Cardiac fibroblast (primary cell): ENCODE results near the gene RMRP.
A peak's percentile ranks its signal among the peaks of the same experiment; 100 is the strongest.

ENCODE experiments used
- DNase-seq, 2 donors: peaks; one replicate each; pipeline versions ENCODE4 v3.0.0 to v3.0.0-alpha.2; 2010; ENCODE audit warnings: low read depth in 2 of 2
- H3K4me3 ChIP-seq, 2 donors: replicated peaks in 1 of 2; 1 replicate in 1 of 2; 2 replicates in 1 of 2; pipeline ENCODE4 v1.5.1; 2011; ENCODE audit warnings: low read depth in 2 of 2, low read length in 2 of 2, mild to moderate bottlenecking in 2 of 2, moderate library complexity in 1 of 2
- TF ChIP-seq, protein P1 (sequence below): IDR thresholded peaks from one replicate; pipeline ENCODE4 v1.5.1; 2011; ENCODE audit warnings: low read depth, mild to moderate bottlenecking, low read length, inconsistent platforms

Gene RMRP

GRCh38 chr9:35700942-35701341 is 43.1 kb upstream of the RMRP start:
- DNase-seq, result no peak
- H3K4me3 ChIP-seq, result no peak overlapping the region
- TF ChIP-seq, protein P1, sequence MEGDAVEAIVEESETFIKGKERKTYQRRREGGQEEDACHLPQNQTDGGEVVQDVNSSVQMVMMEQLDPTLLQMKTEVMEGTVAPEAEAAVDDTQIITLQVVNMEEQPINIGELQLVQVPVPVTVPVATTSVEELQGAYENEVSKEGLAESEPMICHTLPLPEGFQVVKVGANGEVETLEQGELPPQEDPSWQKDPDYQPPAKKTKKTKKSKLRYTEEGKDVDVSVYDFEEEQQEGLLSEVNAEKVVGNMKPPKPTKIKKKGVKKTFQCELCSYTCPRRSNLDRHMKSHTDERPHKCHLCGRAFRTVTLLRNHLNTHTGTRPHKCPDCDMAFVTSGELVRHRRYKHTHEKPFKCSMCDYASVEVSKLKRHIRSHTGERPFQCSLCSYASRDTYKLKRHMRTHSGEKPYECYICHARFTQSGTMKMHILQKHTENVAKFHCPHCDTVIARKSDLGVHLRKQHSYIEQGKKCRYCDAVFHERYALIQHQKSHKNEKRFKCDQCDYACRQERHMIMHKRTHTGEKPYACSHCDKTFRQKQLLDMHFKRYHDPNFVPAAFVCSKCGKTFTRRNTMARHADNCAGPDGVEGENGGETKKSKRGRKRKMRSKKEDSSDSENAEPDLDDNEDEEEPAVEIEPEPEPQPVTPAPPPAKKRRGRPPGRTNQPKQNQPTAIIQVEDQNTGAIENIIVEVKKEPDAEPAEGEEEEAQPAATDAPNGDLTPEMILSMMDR, result no peak

GRCh38 chr9:35700031-35700430 is 42.2 kb upstream of the RMRP start:
- TF ChIP-seq, protein P1, result no peak
- no peak for DNase-seq
- H3K4me3 ChIP-seq, result no peak overlapping the region

DNA sequence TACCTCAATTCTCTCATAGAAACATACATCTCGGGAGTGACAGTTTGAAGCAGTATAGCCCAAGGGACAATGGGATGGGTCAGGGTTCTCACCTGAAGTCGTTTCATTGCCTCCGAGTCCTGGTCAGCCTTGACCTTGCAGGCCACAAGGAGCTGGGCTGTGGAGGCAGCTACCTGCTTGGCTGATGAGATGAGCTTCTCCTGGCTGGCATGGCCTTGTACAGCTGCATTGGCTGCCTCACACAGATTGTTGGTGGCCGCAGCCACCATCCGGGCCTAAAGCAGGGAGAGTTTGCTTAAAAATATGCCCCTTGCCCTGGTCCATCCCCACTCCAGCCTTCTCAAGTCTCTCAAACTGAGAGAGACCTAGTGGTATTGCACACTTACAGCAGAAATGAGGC is 40.4 kb upstream of the RMRP start:
- no peak overlapping the region for H3K4me3 ChIP-seq
- TF ChIP-seq, protein P1, result no peak
- no peak for DNase-seq

- no peak for DNase-seq
- no peak overlapping the region for H3K4me3 ChIP-seq
- TF ChIP-seq, protein P1, result no peak
Measured at GRCh38 chr9:35697486-35697885, 39.7 kb upstream of the RMRP start.

DNA sequence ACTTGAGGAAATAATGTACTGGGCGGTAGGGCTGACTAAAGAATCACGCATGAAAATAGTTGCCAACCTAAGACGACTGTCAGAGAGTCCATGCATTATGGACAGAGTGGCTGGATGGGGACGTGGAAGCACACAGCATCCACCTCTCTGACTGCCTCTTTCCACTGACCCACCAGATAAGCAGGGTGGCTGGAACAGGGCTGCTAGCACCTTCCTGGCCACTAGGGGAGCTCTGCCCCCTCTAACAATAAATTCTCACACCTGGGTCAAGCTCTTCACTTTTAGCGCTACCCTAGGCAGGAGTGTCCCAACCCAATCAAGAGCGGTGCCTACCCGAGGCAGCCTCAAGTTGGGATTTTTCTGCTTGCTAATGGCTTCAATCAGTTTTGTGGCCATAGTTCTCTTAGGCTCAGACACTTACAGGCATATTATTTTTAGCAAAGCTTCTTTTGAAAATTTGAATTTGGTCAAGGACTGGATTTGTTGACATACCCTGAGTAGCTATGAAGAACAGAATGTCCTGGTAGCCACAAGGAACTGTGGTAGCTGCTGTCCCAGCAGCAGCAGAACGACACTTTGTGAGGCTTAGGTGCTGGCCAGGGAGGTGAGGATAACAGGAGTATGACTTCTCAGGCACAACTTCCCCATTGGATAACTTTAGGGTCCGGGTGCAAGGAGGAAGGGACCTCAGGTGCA is 38.8 kb upstream of the RMRP start:
- no peak overlapping the region for H3K4me3 ChIP-seq
- TF ChIP-seq, protein P1, result peak; percentile 91
- peak; percentile 61 to 62 for DNase-seq

- H3K4me3 ChIP-seq, result no peak overlapping the region
- DNase-seq, result peak in 1 of 2 donors; percentile 14
- TF ChIP-seq, protein P1, result no peak
Measured at GRCh38 chr9:35695943-35696401, 38.2 kb upstream of the RMRP start.
